Smooth muscle cell (in vitro differentiated cells): ENCODE measurements around the gene ZNF785. TPM values are rescaled to one million over a fixed set of nuclear protein-coding genes. Genes with fewer than 3 reads are reported as not detected.
"Not testable (repeated sequence)": the region's sequence is repeated elsewhere in the genome, so short reads cannot be mapped to it uniquely, and the experiment has no call there.

Experiments
- DNase-seq: peaks from one replicate; lab custom pipeline; 2025; ENCODE audit not compliant: unreplicated experiment; lab: John Stamatoyannopoulos, UW
- H2AFZ ChIP-seq: fragments of 200-600 bp; sonication (generic); 2 replicates; pipeline ENCODE4 v1.6.0; 2016; ENCODE audit warnings: antibody characterized with exemption, low read depth, mild to moderate bottlenecking
- H3F3A ChIP-seq: fragments of 200-600 bp; sonication (generic); 2 replicates; pipeline ENCODE4 v1.6.0; 2017; ENCODE audit warnings: antibody characterized with exemption, low read depth
- H3K27ac ChIP-seq: fragments of 200-600 bp; sonication (generic); 2 replicates; pipeline ENCODE4 v1.5.1; 2016; ENCODE audit warnings: low read depth, mild to moderate bottlenecking
- H3K27me3 ChIP-seq: fragments of 200-600 bp; sonication (generic); 2 replicates; pipeline ENCODE4 v1.6.1; 2016; ENCODE audit warnings: low read depth, mild to moderate bottlenecking
- H3K36me3 ChIP-seq: fragments of 200-600 bp; sonication (generic); 2 replicates; pipeline ENCODE4 v1.5.1; 2016; ENCODE audit warnings: low read depth
- H3K4me1 ChIP-seq: fragments of 200-600 bp; sonication (generic); 2 replicates; pipeline ENCODE4 v1.5.1; 2016; ENCODE audit warnings: low read depth
- H3K4me2 ChIP-seq: fragments of 200-600 bp; sonication (generic); 2 replicates; pipeline ENCODE4 v1.6.0; 2016; ENCODE audit warnings: mild to moderate bottlenecking
- H3K4me3 ChIP-seq: fragments of 200-600 bp; sonication (generic); 2 replicates; pipeline ENCODE4 v1.5.1; 2016; ENCODE audit warnings: mild to moderate bottlenecking
- H3K79me2 ChIP-seq: fragments of 200-600 bp; sonication (generic); 2 replicates; pipeline ENCODE4 v1.6.0; 2016; ENCODE audit warnings: low read depth, mild to moderate bottlenecking
- H3K9ac ChIP-seq: fragments of 200-600 bp; sonication (generic); 2 replicates; pipeline ENCODE4 v1.6.0; 2016; ENCODE audit warnings: low read depth
- H3K9me3 ChIP-seq: fragments of 200-600 bp; sonication (generic); replicated peaks from 2 replicates; pipeline ENCODE4 v1.5.1; 2016; ENCODE audit warnings: low read depth
- H4K20me1 ChIP-seq: fragments of 200-600 bp; sonication (generic); 2 replicates; pipeline ENCODE4 v1.6.0; 2016; ENCODE audit warnings: low read depth
- WGBS: methylation state at CpG from one replicate; pipeline ENCODE4 v1.1.7; 2016; ENCODE audit warnings: low lambda C conversion rate; 5-methylcytosine and 5-hydroxymethylcytosine counted together
- polyA plus RNA-seq: library from polyadenylated mRNA; unstranded; fragments of >200 nt; fragmentation: Nextera tagmentation; extraction: Ambion mirVana; gene quantifications from 2 replicates; pipeline ENCODE4 v1.2.1, GENCODE V29; 2016
- total RNA-seq: library from RNA; depleted of rRNA; stranded (reverse); fragments of >200 nt; gene quantifications from 2 replicates; pipeline ENCODE4 v1.2.3, GENCODE V29; 2014
- TF ChIP-seq, protein P1 (sequence below): fragments of 200-600 bp; sonication (generic); IDR thresholded peaks from 2 replicates; pipeline ENCODE4 v1.5.1; 2017; ENCODE audit warnings: borderline replicate concordance, mild to moderate bottlenecking, antibody characterized with exemption; ENCODE audit not compliant: insufficient read depth, poor library complexity, severe bottlenecking

Gene ZNF785
- total RNA-seq (8.1 and 12.9 TPM in 2 replicates), polyA plus RNA-seq (3.8 and 6.8 TPM in 2 replicates)

DNA sequence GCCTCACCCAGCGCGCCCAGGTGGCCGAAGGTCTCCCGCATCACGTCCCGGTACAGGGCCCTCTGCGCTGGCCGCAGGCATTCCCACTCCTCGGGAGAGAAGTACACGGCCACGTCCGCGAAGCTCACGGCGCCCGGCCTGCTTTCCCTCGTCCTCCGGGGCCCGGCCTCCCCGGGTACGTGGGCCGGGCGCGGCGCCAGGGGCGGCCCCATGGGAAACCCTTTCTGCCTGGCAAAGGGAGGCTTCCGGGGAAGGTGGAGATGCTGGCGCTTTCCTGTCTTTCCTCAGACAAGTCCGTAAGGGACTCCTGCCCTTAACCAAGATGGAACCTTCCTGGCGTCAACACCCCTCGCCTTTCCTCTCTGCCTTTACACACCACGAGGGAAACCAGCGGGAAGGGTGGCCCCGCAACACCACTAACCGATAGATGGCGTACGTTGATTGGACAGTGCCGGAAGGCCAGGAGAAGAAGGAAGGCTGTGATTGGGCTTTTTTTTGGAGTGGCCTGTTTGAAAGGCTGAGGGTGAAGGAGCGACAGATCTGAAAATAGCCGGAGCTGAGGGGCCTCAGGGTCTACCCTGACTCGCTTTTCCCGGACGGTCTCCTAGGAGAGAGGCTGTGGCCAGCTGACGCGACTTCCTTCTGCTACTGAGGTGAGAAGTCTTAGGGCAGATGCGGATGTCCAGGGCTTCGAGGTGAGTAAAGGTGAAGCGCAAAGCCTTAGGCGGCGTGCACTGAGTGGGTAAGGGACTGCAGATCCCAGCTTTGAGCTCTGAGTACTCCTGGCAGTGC, at the start of gene ZNF785:
TSS of gene ZNF785 (minus strand) at position 298 of the 792 bp plus-strand sequence. CDS start at position 212, 86 bp downstream.
- 3% methylated on average over 47 of the region's 50 CpGs for WGBS
- Histone ChIP-seq H3K9ac (peak within 1 kb of the TSS; percentile 56), H3K4me2 (peak within 1 kb of the TSS; percentile 100), H3F3A (no peaks in the 10 kb centered on the region), H3K79me2 (peaks cover 19% of the 10 kb centered on the region), H3K4me3 (peak within 1 kb of the TSS; percentile 66), H3K27me3 (no peaks in the 10 kb centered on the region), H4K20me1 (no peaks in the 10 kb centered on the region), H2AFZ (peak within 1 kb of the TSS; percentile 77), H3K36me3 (no peaks in the 10 kb centered on the region), H3K27ac (peak within 1 kb of the TSS; percentile 69), H3K4me1 (peaks cover 5% of the 10 kb centered on the region), H3K9me3 (no peaks in the 10 kb centered on the region)
- peak; percentile 70 for DNase-seq
- TF ChIP-seq, protein P1, sequence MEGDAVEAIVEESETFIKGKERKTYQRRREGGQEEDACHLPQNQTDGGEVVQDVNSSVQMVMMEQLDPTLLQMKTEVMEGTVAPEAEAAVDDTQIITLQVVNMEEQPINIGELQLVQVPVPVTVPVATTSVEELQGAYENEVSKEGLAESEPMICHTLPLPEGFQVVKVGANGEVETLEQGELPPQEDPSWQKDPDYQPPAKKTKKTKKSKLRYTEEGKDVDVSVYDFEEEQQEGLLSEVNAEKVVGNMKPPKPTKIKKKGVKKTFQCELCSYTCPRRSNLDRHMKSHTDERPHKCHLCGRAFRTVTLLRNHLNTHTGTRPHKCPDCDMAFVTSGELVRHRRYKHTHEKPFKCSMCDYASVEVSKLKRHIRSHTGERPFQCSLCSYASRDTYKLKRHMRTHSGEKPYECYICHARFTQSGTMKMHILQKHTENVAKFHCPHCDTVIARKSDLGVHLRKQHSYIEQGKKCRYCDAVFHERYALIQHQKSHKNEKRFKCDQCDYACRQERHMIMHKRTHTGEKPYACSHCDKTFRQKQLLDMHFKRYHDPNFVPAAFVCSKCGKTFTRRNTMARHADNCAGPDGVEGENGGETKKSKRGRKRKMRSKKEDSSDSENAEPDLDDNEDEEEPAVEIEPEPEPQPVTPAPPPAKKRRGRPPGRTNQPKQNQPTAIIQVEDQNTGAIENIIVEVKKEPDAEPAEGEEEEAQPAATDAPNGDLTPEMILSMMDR = peak; percentile 32

DNA sequence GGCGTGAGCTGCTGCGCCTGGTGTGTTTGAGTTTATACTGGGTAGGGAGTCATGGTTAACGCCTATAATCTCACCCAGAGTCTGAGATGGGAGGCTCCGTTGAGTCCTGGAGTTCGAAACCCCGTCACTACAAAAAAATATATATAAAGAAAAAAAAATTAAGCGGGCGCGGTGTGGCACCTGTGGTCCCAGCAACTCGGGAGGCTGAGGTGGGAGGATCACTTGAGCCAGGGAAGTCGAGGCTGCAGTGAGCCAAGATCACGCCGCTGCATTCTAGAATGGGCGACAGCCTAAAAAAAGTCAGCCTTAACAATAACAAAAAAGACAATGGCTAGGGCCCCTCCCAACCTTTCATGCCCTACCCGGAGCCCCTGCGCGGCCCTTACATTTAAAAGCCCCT, 48.0 kb upstream of the ZNF785 start:
- H4K20me1 ChIP-seq = no peaks in the 10 kb centered on the region
- H3K27me3 ChIP-seq = no peaks in the 10 kb centered on the region
- no peaks in the 10 kb centered on the region for H3F3A ChIP-seq
- H3K27ac ChIP-seq = peak overlapping the region; percentile 72
- H3K9ac ChIP-seq = peak overlapping the region; percentile 84
- DNase-seq = no peak
- no peaks in the 10 kb centered on the region for H3K4me1 ChIP-seq
- H3K9me3 ChIP-seq = no peaks in the 10 kb centered on the region
- WGBS = 85% methylated on average over 17 of the region's 17 CpGs
- peak overlapping the region; percentile 91 for H3K4me2 ChIP-seq
- peaks cover 7% of the 10 kb centered on the region for H3K79me2 ChIP-seq
- no peaks in the 10 kb centered on the region for H3K36me3 ChIP-seq
- peak overlapping the region; percentile 84 for H3K4me3 ChIP-seq
- TF ChIP-seq, protein P1 = no peak
- peak overlapping the region; percentile 50 for H2AFZ ChIP-seq

DNA sequence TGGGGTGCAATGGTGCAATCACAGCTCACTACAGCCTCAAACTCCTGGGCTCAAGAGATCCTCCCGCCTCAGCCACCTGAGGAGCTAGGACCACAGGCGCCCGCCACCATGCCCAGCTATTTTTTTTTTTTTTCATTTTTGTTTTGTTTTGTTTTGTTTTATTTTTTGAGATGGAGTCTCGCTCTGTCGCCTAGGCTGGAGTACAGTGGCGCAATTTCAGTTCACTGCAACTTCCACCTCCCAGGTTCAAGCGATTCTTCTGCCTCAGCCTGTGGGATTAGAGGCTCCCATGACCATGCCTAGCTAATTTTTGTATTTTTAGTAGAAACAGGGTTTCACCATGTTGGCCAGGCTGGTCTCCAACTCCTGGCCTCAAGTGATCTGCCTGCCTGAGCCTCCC, 47.0 kb upstream of the ZNF785 start:
- not testable (repeated sequence) for H3K27me3 ChIP-seq, H3K27ac ChIP-seq, H4K20me1 ChIP-seq, H3K36me3 ChIP-seq, H3K9ac ChIP-seq, H2AFZ ChIP-seq, H3K79me2 ChIP-seq, H3K9me3 ChIP-seq, DNase-seq, H3F3A ChIP-seq, H3K4me3 ChIP-seq, H3K4me2 ChIP-seq, H3K4me1 ChIP-seq
- 97% methylated on average over 7 of the region's 7 CpGs for WGBS

DNA sequence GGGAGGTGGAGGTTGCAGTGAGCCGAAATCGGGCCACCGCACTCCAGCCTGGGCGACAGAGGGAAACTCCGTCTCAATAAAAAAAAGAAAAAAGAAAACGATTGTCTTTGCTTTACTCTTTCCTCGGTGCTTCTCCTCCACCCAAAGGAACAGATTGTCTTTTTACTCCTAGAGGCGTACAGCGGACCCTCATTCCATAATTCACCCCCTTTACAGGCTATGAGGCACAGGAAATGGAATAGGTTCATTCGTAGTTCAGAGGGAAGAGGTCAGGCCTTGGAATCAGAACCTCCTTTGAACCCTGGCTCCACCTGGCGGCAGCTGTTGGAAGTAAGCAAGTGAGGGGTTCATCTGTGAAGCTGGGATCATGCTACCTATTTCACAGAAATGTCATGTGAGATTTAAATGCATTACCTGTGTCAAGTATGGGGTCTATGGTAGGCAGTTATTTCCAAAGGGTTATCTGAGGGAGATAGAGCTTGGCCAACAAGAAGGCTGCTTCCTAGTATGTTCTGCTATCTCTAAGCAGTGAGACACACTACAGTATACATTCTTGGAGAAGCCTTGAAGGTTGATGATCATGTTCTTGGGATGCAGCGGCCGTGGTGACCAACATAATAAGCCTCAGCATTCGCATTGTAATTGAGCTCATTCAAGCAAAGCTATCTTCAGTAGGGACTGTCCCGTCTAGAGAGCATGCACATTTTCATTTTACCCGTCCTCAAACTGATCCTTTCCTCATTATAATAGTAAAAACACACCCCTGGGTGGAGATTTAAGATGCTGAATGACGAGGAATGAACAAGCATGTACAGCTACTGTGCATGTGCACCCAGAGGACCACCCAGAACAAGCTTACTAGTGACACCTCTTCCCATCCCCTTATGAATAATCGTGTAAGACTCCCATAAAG, 43.4 kb upstream of the ZNF785 start:
- Histone ChIP-seq H3K36me3 (no peaks in the 10 kb centered on the region), H2AFZ (peak overlapping the region; percentile 94), H3K9me3 (no peaks in the 10 kb centered on the region), H3K79me2 (no peaks in the 10 kb centered on the region), H3K4me1 (no peaks in the 10 kb centered on the region), H3K27me3 (no peaks in the 10 kb centered on the region), H3K4me2 (peak overlapping the region; percentile 71), H3K9ac (no peak overlapping the region), H3K27ac (no peak overlapping the region), H4K20me1 (no peaks in the 10 kb centered on the region), H3F3A (no peaks in the 10 kb centered on the region), H3K4me3 (peak overlapping the region; percentile 25)
- 53% methylated on average over 18 of the region's 18 CpGs for WGBS
- peak; percentile 47 for DNase-seq
- TF ChIP-seq, protein P1 = peak; percentile 82
